Measurements from ENCODE around the gene LRRC74A. TPM values are rescaled to one million over a fixed set of nuclear protein-coding genes. Genes with fewer than 3 reads are reported as not detected.

Gene LRRC74A
- total RNA-seq, 1 donor from 2014 or later, result not detected

DNA sequence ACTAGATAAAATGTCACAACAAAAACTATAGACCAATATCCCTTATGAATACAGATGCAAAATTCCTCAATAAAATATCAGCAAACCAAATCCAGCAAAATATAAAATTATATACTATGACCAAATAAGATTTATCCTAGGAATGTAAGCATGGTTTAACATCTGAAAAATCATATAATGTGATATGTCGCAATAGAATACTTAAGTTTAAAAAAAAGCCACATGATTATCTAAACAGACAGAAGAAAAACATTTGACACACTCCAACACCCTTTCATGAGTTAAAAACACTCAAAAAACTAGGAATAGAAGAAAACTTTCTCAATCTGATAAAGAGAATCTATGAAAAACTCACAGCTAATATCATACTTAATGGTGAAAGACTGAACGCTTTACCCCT lies 33.8 kb upstream of the LRRC74A start:
- H3K9me3 Mint-ChIP-seq (ENCODE audit: unreplicated experiment), result peaks cover 4% of the 10 kb centered on the region
- H3K36me3 Mint-ChIP-seq (ENCODE audit: unreplicated experiment), result peaks cover 55% of the 10 kb centered on the region
- H3K4me1 Mint-ChIP-seq (ENCODE audit: unreplicated experiment), result no peaks in the 10 kb centered on the region
- no peak overlapping the region for H3K27ac Mint-ChIP-seq (ENCODE audit: unreplicated experiment)
- no peak overlapping the region for H3K4me3 Mint-ChIP-seq (ENCODE audit: unreplicated experiment)
- no peak for DNase-seq (ENCODE audit: extremely low spot score, unreplicated experiment)
- no peaks in the 10 kb centered on the region for H3K27me3 Mint-ChIP-seq (ENCODE audit: unreplicated experiment)
- TF ChIP-seq, protein P1, sequence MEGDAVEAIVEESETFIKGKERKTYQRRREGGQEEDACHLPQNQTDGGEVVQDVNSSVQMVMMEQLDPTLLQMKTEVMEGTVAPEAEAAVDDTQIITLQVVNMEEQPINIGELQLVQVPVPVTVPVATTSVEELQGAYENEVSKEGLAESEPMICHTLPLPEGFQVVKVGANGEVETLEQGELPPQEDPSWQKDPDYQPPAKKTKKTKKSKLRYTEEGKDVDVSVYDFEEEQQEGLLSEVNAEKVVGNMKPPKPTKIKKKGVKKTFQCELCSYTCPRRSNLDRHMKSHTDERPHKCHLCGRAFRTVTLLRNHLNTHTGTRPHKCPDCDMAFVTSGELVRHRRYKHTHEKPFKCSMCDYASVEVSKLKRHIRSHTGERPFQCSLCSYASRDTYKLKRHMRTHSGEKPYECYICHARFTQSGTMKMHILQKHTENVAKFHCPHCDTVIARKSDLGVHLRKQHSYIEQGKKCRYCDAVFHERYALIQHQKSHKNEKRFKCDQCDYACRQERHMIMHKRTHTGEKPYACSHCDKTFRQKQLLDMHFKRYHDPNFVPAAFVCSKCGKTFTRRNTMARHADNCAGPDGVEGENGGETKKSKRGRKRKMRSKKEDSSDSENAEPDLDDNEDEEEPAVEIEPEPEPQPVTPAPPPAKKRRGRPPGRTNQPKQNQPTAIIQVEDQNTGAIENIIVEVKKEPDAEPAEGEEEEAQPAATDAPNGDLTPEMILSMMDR (IDR thresholded peaks at IDR 0.05), result no peak

DNA sequence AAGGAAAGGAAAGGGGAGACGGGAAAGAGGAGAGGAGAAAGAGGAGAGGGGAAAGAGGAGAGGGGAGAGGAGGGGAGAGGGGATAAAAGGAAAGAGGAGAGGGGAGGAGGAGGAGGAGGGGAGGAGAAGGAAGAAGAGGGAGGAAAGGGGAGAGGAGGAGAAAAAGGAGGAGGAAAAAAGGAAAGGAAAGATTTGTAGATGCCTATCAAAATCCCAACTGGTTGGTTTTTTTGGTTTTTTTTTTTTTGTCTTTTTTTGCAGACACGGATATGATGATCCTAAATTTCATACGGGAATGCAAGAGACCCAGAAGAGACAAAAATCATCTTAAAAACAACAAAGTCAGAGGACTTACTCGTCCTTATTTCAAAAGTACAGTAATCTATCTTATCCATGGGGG lies 32.9 kb upstream of the LRRC74A start:
- Mint-ChIP-seq H3K4me3 (ENCODE audit: unreplicated experiment) (no peak overlapping the region), H3K27me3 (ENCODE audit: unreplicated experiment) (no peaks in the 10 kb centered on the region), H3K9me3 (ENCODE audit: unreplicated experiment) (peaks cover 4% of the 10 kb centered on the region), H3K27ac (ENCODE audit: unreplicated experiment) (no peak overlapping the region), H3K4me1 (ENCODE audit: unreplicated experiment) (no peaks in the 10 kb centered on the region), H3K36me3 (ENCODE audit: unreplicated experiment) (peaks cover 57% of the 10 kb centered on the region)
- DNase-seq (ENCODE audit: extremely low spot score, unreplicated experiment), result no peak
- TF ChIP-seq, protein P1 (IDR thresholded peaks at IDR 0.05), result no peak

DNA sequence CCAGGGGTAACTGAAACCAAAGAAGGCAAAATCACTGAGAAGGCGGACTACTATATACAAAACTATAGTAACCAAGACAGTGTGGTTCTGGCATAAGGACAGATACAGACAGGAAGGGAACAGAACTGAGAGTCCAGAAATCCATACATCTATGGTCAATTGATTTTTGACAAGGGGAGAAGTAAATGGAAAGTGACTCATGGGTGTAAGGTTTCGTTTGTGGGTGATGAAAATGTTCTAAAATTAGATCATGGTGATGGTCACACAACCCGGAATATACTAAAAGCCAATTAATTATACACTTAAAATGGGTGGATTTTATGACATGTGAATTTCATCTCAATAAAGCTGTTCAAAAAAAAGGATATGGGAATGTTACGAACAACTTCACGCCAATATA lies 32.3 kb upstream of the LRRC74A start:
- H3K4me3 Mint-ChIP-seq (ENCODE audit: unreplicated experiment), result no peak overlapping the region
- peaks cover 4% of the 10 kb centered on the region for H3K9me3 Mint-ChIP-seq (ENCODE audit: unreplicated experiment)
- H3K4me1 Mint-ChIP-seq (ENCODE audit: unreplicated experiment), result no peaks in the 10 kb centered on the region
- no peaks in the 10 kb centered on the region for H3K27me3 Mint-ChIP-seq (ENCODE audit: unreplicated experiment)
- TF ChIP-seq, protein P1 (IDR thresholded peaks at IDR 0.05), result no peak
- no peak overlapping the region for H3K27ac Mint-ChIP-seq (ENCODE audit: unreplicated experiment)
- H3K36me3 Mint-ChIP-seq (ENCODE audit: unreplicated experiment), result peaks cover 53% of the 10 kb centered on the region
- DNase-seq (ENCODE audit: extremely low spot score, unreplicated experiment), result no peak

DNA sequence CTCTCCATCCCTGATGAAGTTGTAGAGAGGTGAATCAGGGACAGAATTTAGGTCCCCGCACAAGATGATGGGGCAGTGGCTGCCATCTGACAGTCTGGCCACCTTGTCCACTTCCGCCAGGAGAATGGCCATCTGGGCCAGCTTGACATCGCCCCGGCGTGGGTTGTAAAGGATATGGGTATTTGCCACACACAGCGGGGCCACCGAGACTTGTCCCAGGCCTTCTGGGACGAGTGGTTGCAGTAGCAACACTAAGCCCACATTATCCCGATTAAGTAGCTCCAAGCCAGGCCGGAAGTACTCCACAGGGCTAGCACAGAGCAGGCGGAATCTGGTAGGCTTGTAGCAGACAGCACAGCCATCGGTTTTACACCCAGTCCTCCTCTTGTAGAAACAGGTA lies 19.8 kb upstream of the LRRC74A start:
- Mint-ChIP-seq H3K4me3 (ENCODE audit: unreplicated experiment) (no peak overlapping the region), H3K9me3 (ENCODE audit: unreplicated experiment) (no peaks in the 10 kb centered on the region), H3K4me1 (ENCODE audit: unreplicated experiment) (peaks cover 11% of the 10 kb centered on the region), H3K36me3 (ENCODE audit: unreplicated experiment) (peaks cover 37% of the 10 kb centered on the region), H3K27me3 (ENCODE audit: unreplicated experiment) (no peaks in the 10 kb centered on the region), H3K27ac (ENCODE audit: unreplicated experiment) (no peak overlapping the region)
- DNase-seq (ENCODE audit: extremely low spot score, unreplicated experiment), result peak; percentile 83
- TF ChIP-seq, protein P1 (IDR thresholded peaks at IDR 0.05), result no peak

DNA sequence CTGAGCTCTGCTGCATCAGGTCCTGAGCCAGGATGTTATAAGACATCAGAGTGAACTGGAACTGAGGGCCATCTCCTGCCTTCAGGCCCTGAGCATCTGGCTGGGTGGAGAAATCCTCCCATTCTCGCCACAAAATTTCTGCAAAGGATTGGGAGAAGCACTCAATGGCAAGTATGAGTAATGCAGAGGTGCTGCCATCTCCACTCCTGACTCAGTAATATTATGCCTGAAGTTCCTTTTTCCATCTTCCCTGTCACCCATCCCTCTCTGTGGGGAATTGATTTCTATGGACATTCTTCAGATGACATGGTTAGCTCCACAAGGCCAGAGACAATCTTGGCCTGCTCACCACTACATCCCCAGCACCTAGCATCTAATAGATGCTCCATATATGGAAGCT lies 18.2 kb upstream of the LRRC74A start:
- Mint-ChIP-seq H3K27ac (ENCODE audit: unreplicated experiment) (no peak overlapping the region), H3K27me3 (ENCODE audit: unreplicated experiment) (no peaks in the 10 kb centered on the region), H3K4me1 (ENCODE audit: unreplicated experiment) (peaks cover 17% of the 10 kb centered on the region), H3K9me3 (ENCODE audit: unreplicated experiment) (no peaks in the 10 kb centered on the region), H3K4me3 (ENCODE audit: unreplicated experiment) (no peak overlapping the region), H3K36me3 (ENCODE audit: unreplicated experiment) (peaks cover 25% of the 10 kb centered on the region)
- TF ChIP-seq, protein P1 (IDR thresholded peaks at IDR 0.05), result no peak
- DNase-seq (ENCODE audit: extremely low spot score, unreplicated experiment), result no peak

Data from osteocyte (in vitro differentiated cells).